ENCODE results near the gene PRMT7.

PRMT7 gene

DNA sequence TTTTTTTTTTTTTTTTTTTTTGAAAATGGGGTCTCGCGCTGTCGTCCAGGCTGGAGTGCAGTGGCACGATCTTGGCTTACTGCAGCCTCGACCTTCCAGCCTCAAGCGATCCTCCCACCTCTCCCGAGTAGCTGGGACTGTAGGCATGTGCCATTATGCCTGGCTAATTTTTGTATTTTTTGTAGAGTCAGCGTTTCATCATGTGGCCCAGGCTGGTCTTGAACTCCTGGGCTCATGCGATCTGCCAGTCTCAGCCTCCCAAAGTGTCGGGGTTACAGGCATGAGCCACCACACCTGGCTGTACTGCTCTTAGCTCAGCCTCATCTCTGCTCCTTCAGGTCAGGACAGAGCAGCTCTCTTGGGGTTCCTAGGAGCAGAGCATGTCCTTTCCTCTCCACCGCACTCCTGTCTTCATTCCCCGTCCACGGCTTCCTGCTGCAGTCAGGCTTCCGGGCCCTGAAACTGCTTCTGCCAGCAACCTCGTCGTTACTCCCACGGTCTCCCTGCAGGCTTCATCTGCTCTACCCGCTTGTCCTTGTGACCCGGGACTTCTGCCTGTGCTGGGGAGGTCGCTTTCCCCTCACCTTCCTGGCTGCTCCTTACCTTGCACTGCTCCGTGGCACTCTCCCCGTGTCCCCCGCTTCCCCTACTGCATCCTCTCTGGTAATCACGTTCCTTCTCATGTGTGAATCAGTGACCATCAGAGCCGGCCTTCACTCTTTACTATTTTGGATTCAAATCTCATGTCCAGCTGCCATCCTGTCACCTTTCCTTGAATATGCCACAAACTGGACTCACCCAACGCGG is 38.0 kb downstream of the PRMT7 start:
- no peak for DNase-seq (ENCODE audit: low spot score)

DNA sequence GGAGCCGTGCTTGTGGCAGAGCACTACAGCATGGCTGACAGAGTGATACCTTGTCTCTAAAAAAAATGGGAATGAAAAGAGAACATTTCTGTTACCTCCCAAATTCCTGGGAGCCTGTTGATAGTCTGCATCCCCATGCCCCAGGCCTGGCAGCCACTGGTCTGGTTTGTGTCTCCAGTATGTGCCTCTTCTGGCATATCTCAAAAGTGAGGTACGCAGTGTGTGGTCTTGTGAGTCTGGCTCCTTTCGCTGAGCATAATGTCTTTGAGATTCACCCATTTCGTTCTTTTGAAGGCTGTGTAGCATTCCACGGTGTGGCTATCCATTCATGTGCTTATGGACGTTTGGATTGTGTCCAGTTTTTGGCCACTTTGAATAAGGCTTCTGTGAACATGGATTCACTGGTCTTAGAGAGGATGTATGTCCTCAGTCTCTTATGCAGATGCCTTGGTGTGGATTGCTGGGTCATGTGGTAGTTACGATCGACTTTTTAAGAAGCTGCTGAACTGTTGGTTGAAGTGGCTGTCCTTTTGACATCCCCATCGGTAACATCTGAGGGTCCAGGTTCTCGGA is 39.1 kb downstream of the PRMT7 start:
- DNase-seq (ENCODE audit: low spot score): no peak

DNA sequence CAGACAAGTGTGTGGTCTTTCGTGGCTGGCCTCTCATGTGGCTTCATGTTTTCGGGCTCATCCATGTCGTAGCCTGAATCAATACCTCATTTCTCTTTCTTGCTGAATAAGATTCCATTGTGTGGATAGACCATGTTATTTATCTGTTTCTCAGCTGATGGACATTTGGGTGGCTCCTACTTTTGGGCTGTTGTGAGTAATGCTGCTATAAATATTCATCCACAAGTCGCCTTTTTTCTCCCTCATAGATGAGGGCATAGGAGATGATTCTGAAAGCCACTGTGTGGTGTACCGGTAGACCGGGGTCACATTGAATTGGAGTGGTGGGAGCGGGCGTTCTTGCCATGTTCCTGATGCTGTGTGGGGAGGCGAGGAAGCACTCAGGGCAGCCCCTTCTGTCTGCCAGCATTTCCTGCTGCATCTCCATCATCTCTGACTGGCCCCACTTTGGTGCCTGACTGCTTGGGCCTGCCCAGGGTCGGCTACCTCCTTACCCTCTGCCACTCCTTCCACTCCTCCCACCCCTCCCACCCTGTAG is 40.1 kb downstream of the PRMT7 start:
- DNase-seq (ENCODE audit: low spot score): no peak

DNA sequence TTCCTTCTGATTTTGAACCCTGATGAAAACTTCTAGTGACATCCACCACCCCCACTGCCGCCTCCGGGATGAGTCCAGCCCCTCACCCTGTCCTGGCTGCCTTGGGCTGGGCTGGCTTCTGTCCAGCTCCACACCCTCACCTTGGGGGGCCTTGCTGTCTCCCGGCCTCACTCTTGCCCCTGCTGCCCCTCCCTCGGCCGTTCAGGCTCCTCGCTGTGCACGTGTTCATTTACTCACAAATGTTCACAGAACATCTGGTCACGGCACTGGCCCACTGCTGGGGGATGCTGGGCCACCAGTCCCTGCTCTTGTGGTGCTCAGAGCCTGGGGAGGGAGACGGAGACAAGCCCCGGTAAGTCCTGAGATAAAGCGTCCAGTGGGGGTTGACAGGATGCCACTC is 40.6 kb downstream of the PRMT7 start:
- DNase-seq (ENCODE audit: low spot score): no peak

DNA sequence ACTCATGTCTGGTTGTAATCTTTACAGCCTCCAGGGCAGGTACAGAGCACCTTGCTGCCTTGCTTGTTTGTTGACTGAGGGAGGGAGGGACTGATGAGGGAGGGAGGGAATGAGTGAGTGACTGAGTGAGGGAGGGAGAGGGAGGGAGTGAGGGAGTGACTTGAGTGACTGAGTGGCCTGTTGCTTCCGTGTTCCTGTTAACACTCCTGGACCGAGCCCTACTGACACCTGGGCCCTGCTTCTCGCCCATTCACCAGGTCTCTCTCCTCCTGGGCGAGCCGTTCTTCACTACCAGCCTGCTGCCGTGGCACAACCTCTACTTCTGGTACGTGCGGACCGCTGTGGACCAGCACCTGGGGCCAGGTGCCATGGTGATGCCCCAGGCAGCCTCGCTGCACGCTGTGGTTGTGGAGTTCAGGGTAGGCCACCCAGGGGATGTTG is 41.2 kb downstream of the PRMT7 start:
- DNase-seq (ENCODE audit: low spot score): no peak

DNA sequence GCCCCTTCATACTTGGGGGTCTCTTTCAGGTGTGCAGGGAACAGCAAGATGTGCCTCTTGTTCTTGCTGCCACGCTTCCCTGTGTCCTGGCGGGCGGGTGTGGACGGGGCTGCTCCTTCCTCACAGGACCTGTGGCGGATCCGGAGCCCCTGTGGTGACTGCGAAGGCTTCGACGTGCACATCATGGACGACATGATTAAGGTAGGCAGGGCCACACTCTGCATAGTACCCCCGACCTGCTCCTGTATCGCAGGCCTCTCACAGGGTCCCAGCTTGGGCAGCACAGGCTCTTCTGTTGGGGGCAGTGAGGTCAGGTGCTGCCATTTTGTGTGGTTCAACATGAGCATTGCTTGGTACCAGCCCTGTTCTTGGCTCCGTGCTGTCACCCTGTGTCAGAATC is 42.5 kb downstream of the PRMT7 start:
- DNase-seq (ENCODE audit: low spot score): no peak

DNA sequence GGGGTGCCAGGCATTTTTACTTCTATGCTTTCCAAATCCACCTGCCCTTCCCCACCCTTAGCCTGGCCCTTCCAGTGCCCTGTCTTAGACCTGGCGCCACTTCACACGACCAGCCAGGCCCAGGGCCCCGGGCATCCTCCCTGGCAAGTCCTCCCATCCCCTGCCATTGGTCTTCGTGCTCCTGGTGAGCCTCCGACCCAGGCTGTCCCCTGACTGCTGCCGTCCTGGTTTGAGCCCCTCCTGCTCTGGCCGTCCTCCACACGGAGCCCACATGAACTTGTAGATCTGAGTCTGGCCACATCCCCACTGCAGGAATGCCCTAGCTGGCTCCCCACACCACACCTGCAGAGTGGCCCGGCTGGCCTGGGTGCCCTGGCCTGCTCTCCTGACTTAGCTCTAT is 44.0 kb downstream of the PRMT7 start:
- no peak for DNase-seq (ENCODE audit: low spot score)

DNA sequence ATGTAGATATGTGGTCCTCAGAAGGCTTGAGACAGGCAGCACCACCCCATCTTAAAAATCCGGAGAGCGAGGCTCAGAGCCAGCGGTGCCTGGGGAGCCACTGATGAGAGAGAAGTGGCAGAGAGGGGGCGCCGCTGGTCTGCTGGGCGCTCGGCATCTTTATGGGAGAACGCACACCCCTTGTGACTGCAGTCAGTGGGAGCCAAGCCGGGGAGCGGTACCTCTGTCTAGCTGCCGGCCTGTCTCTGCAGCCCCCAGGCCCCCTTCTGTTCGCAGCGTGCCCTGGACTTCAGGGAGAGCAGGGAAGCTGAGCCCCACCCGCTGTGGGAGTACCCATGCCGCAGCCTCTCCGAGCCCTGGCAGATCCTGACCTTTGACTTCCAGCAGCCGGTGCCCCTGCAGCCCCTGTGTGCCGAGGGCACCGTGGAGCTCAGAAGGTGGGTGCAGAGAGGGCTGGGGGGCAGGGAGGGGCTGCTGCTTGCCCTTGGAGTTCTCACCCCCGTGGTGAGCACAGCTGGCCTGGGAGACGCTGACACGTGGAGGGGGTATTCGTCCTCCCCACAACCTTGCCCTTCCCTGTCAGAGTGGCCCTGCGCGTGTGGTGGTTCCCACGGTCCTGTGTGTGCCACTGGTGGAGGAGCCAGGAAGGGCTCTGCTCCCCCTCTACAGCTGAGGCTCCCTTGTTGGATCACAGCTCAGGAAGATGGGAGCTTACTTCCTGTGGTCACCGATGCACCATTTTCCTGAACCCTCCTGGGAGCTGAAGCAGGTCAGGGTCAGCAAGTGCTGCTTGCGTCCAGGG is 44.8 kb downstream of the PRMT7 start:
- DNase-seq (ENCODE audit: low spot score): no peak

DNA sequence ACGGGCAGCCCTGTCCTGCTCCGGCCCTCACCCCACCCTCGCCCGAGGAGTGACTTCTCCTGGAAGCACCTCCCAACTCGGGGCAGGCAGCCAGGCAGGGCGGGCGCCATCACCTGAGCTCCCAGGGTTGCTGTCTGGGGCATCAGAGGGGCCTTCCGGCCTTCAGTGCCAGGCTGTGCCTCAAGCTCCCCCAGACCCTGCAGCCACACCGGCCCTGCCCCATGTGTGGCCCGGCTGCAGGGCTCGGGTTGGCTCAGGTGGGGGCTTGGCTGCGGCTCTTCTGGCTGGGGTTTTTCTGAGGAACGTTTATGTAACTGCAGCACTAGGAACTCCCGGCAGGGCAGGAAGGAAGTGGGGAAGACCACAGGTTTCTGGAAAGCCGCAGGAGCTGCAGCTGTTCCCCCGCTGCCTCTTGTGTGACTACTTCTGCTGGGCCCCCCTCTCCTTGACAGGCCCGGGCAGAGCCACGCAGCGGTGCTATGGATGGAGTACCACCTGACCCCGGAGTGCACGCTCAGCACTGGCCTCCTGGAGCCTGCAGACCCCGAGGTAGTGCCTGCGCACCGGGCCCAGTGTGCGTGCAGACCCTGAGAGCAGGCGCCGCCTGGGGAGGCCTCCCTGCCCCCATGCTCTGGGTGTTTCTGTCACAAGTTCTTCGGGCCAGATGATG is 45.6 kb downstream of the PRMT7 start:
- DNase-seq (ENCODE audit: low spot score): no peak

DNA sequence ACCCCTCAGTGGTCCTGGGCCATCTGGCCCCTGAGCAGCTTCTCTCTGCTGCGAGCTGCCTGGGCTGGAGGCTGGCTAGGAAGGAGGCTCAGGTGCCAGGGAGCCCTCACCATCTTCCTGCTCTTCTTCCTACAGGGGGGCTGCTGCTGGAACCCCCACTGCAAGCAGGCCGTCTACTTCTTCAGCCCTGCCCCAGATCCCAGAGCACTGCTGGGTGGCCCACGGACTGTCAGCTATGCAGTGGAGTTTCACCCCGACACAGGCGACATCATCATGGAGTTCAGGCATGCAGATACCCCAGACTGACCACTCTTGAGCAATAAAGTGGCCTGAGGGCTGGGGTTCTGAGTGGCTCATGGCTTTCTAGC is 46.1 kb downstream of the PRMT7 start:
- DNase-seq (ENCODE audit: low spot score): no peak

DNA sequence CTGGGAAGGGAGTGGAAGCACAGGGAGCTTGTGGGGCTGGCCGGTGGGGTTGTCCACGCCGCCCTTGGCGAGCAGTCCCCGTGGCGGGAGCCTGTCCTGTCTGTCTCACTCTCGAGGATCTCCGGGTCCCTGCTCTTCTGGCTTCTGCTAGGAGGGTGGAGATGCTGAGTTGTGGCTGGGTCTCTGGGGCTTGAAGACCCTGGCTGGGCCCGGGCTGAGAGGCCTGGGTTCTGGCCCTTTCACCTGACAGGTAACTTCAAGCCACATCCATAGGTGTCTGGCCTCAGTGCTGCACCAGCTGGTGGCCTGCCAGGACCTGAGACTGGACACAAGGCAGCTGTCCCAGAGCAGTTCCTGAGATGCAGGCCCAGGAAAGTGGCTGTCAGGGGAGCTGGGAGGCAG is 46.7 kb downstream of the PRMT7 start:
- no peak for DNase-seq (ENCODE audit: low spot score)

DNA sequence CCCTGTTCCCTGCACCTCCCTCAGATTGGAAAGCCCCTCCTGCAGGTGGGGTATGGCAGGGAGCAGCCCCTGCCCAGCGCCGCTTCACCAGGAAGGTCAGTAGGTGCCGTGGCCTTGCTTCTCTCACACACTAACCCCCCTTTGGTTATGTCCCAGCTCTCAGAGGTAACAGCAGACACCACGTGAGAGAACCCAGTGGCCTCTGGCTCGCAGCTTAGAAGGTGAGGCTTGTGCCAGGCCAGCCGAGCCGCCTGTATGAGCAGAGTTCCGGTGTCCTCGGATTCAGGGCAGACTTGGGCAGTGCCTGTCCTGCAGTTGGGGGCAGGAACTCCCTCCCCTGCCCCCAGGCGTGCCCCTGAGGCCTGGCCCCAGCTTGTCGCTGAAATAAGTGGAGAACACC is 47.1 kb downstream of the PRMT7 start:
- DNase-seq (ENCODE audit: low spot score): no peak

DNA sequence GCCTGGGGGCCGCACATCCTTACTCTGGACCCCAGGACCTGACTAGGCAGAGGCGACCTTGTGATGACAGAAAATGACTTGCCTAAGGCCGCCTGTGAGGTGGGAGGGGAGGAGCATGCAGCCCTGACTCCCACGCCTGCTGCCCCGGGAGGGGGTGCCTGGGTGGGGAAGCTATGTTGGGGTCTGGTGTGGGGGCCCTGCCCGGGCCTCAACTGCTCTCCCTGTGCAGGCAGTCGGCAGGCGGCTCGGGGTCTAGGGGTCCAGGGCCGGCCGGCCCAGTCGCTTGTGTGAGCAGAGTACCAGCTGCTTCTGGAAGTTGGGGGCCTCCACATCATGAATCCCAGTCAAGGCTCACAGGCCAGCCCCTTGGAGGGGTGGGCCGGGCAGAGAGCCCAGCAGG is 48.1 kb downstream of the PRMT7 start:
- no peak for DNase-seq (ENCODE audit: low spot score)

DNA sequence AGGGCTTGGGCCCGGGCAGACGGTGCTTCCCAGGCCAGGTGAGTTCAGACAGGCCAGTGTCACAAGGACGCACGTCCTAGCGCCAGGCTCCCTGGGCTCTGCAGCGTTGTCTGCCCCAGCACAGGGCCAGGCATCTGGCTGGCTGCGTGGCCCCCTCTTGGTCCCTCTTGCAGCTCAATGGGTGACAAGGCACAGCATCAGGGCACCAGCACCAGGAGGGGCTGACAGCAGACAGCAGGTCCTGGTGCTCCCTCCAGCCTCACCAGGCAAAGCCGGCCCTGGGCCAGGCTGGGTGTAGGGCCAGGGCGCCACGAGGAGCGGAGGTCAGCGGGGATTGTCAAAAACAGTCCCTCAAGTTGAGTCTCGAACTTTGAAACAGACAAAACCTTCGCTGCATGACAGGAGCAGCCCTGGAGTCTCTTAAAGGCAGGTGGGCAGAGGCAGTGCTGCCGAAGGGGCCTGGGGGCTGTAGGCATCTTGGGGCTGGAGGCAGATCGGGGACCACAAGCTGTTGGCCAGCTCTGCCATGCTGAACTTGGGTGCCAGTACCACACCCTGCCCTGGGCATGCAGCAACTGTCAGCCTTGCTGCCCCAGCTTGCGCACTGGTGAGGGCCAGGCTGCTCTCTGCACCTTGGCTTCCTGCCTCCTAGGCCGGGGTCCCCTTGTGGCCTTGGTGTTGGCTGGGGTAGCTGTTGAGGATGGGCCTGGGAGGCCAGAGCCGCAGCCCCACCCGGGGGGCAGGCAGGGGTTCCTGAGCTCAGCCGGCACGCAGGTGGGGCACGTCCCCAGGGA is 48.8 kb downstream of the PRMT7 start:
- no peak for DNase-seq (ENCODE audit: low spot score)

DNA sequence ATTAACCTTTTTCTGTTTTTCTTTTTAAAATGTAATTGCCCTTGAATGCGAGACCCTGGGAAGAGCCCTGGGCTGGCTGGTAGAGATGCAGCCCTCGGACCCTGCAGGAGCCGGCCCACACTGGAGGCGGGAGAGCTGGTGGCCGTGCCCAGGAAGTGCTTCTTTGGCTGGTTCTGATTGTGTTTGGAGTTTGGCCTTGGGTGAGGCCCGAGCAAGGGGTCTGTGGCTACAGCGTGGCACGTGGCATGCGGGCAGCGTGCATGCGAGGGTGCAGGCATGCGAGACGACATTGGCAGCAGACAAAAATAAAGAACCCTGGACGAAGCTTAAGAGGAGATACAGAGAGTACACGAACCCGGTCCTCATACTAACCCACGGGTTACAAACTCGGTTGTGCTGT is 49.7 kb downstream of the PRMT7 start:
- DNase-seq (ENCODE audit: low spot score): no peak

DNA sequence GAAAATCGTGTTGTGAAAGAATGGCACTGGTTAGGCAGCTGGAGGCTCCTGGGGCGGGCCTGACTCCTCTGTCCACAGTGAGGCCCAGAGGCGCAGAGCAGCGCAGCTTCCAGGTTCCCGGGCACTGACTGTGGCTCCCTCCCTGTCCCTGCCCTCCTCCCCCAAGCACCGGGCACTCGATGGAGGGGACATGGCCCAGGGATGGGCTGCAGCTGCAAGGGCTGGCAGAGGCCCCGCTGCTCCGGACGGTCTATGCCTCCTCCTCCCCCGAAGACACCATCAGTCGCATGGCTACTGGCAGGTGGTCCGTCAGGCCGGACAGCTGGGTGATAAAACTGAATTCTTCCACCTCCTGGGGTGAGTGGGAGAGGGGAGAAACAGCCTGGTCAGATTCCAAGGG is 50.1 kb downstream of the PRMT7 start:
- DNase-seq (ENCODE audit: low spot score): no peak

DNA sequence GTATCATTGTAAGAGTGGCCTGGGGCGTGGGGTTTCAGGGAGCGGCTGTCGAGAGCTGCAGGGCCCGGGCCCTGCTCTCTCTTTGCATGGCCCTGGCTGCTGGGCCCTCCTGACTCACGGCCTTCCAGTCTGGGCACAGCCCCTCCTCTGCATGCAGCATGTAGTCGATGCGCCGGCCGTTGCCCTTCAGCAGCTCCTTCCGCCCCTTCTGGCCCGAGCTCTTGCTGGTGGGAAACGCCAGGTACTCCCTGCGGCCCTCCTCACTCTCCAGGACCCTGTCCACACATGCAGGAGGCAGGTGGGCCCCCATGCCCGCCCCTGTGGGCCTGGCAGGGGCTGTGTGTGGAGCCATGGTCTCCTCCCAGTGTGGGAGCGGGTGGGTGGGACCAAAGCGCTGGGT is 50.7 kb downstream of the PRMT7 start:
- no peak for DNase-seq (ENCODE audit: low spot score)

DNA sequence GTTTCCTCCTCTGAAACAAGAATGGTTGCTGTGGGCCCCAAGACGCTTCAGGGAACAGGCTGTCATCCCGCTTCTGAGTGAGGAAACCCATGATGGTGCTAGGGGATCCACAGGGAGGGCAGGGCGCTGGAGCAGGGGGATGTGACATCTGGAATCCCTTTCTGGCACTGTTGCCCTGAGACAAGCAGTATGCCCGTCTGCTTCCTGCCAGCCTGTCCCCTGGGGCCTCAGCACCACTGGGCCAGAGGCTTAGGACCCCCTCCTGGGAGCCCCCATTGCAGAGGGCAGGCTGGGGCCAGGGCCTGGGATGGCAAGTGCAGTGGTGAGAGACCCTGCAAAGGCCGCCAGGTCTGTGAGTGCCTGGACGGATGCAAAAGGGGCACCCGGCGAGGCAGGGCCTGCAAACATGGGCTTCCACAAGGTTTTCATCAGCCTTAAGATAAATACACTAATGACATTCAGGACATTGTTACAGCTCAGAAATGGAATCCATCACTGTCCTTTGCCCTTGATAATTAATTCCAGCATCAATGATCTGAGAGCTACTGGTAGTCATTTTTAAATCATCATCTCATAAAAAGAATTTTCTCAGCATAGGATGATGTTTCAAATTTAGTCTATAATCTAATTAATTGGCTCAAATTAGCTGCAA is 51.6 kb downstream of the PRMT7 start:
- no peak for DNase-seq (ENCODE audit: low spot score)

DNA sequence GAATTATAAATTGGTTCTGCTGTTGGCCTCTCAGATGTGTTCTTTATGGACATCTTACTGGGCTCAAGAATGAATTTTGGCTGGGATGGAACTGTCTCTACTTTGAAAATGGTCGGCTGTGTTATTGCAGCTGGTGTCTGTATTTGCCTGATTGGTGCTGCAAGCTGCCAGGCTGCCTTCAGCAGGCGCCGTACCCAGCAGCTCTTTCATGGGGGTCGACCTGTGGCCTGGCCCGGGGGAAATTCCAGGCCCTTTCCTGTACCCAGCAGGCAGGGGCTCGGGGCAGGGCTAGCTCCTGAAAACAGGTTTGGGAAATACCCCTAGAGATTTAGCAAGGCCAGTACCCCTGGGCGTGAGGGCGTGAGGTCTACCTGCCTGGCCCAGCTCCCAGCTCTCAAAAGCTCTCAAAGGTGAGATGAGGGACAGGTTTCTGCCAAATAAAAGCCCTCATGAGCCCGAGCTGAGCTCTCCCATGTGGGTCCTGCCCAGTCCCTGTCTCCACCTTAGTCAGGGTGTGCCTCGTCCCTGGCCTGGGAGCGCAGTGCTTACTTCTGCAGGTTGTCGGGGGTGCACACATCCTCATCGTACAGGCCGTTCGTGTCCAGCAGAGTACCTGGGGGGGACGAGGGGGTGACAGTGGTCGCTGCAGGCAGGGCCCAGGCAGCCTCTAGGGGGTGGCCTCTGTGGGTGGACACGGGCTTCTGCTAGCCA is 52.3 kb downstream of the PRMT7 start:
- DNase-seq (ENCODE audit: low spot score): no peak
